Measurements from ENCODE around the gene CLTRN. TPM values are rescaled to one million over a fixed set of nuclear protein-coding genes. Genes with fewer than 3 reads are reported as not detected.

Gene CLTRN
- total RNA-seq, 1 donor from 2014 or later, result 1.1 TPM

GRCh38 chrX:15606136-15606535 is 58.5 kb downstream of the CLTRN start:
- TF ChIP-seq, protein P1, sequence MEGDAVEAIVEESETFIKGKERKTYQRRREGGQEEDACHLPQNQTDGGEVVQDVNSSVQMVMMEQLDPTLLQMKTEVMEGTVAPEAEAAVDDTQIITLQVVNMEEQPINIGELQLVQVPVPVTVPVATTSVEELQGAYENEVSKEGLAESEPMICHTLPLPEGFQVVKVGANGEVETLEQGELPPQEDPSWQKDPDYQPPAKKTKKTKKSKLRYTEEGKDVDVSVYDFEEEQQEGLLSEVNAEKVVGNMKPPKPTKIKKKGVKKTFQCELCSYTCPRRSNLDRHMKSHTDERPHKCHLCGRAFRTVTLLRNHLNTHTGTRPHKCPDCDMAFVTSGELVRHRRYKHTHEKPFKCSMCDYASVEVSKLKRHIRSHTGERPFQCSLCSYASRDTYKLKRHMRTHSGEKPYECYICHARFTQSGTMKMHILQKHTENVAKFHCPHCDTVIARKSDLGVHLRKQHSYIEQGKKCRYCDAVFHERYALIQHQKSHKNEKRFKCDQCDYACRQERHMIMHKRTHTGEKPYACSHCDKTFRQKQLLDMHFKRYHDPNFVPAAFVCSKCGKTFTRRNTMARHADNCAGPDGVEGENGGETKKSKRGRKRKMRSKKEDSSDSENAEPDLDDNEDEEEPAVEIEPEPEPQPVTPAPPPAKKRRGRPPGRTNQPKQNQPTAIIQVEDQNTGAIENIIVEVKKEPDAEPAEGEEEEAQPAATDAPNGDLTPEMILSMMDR (conservative IDR thresholded peaks at IDR 0.05), result no peak

GRCh38 chrX:15605226-15605625 is 59.4 kb downstream of the CLTRN start:
- Mint-ChIP-seq H3K27me3 (ENCODE audit: low read depth) (no peaks in the 10 kb centered on the region), H3K9me3 (no peaks in the 10 kb centered on the region), H3K36me3 (ENCODE audit: low read depth) (no peaks in the 10 kb centered on the region), H3K27ac (ENCODE audit: unreplicated experiment) (no peak overlapping the region), H3K4me3 (no peak overlapping the region), H3K4me1 (peaks cover 4% of the 10 kb centered on the region)
- DNase-seq (ENCODE audit: low read depth, low spot score), result no peak
- TF ChIP-seq, protein P1 (conservative IDR thresholded peaks at IDR 0.05), result no peak

More at GRCh38 chrX:15606136-15606535, 58.5 kb downstream of the CLTRN start:
- H3K9me3 Mint-ChIP-seq, result peaks cover 3% of the 10 kb centered on the region
- no peaks in the 10 kb centered on the region for H3K27me3 Mint-ChIP-seq (ENCODE audit: low read depth)
- DNase-seq (ENCODE audit: low read depth, low spot score), result no peak
- no peak overlapping the region for H3K27ac Mint-ChIP-seq (ENCODE audit: unreplicated experiment)
- no peaks in the 10 kb centered on the region for H3K36me3 Mint-ChIP-seq (ENCODE audit: low read depth)
- H3K4me3 Mint-ChIP-seq, result no peak overlapping the region
- H3K4me1 Mint-ChIP-seq, result peaks cover 4% of the 10 kb centered on the region

GRCh38 chrX:15602761-15603160 is 61.8 kb downstream of the CLTRN start:
- DNase-seq (ENCODE audit: low read depth, low spot score), result no peak
- no peaks in the 10 kb centered on the region for H3K27me3 Mint-ChIP-seq (ENCODE audit: low read depth)
- no peak overlapping the region for H3K4me3 Mint-ChIP-seq
- no peaks in the 10 kb centered on the region for H3K36me3 Mint-ChIP-seq (ENCODE audit: low read depth)
- H3K27ac Mint-ChIP-seq (ENCODE audit: unreplicated experiment), result no peak overlapping the region
- TF ChIP-seq, protein P1 (conservative IDR thresholded peaks at IDR 0.05), result no peak
- no peaks in the 10 kb centered on the region for H3K9me3 Mint-ChIP-seq
- H3K4me1 Mint-ChIP-seq, result peaks cover 4% of the 10 kb centered on the region

DNA sequence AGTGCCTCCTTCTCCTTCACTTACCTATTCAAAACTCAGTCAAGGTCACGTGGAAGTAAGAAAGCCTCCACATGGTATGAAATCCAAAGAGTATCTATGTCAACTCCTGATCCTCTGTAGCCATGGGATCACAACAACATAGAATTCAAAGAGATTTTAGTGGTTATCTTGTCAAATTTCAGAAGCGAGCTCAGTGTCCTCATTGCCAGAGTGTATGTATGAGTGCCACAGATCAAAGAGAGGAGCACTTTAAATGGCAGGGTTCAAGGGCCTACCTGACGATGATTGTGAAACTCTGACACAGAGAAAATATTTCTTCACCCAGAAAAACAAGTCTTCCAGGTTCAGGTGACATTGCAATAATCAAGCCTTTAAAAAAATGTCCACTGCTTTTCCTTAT is 62.7 kb downstream of the CLTRN start:
- no peaks in the 10 kb centered on the region for H3K9me3 Mint-ChIP-seq
- H3K27me3 Mint-ChIP-seq (ENCODE audit: low read depth), result no peaks in the 10 kb centered on the region
- H3K4me3 Mint-ChIP-seq, result no peak overlapping the region
- DNase-seq (ENCODE audit: low read depth, low spot score), result no peak
- TF ChIP-seq, protein P1 (conservative IDR thresholded peaks at IDR 0.05), result no peak
- H3K4me1 Mint-ChIP-seq, result peaks cover 2% of the 10 kb centered on the region
- no peaks in the 10 kb centered on the region for H3K36me3 Mint-ChIP-seq (ENCODE audit: low read depth)
- no peak overlapping the region for H3K27ac Mint-ChIP-seq (ENCODE audit: unreplicated experiment)

DNA sequence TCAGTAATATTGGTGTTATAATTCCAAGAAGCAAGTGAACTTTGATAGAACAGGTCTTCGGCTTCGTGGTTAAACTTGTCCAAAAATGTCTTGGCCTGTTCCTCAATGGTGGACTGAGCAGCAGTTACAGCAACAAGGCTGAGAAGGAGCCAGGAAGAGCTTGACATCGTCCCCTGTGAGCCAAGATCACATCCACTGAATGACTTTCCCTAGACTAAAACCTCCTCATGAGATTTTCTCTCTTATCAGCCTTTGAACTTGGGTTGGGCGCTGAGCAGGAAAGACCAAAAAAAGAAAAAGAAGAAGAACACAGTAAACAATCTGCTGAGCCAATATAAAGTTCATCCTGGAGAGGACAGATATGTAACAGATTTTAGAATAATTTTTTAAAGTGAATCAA is 63.9 kb downstream of the CLTRN start, which contains the start of gene ACE2:
Gene ACE2, minus strand, starts transcription at position 216 of the 400 bp plus-strand sequence. Its CDS starts 49 bp downstream, at position 167.
- no peak within 1 kb of the TSS for H3K4me3 Mint-ChIP-seq
- H3K36me3 Mint-ChIP-seq (ENCODE audit: low read depth), result no peaks in the 10 kb centered on the region
- no peaks in the 10 kb centered on the region for H3K4me1 Mint-ChIP-seq
- no peak for DNase-seq (ENCODE audit: low read depth, low spot score)
- no peak within 1 kb of the TSS for H3K27ac Mint-ChIP-seq (ENCODE audit: unreplicated experiment)
- no peaks in the 10 kb centered on the region for H3K27me3 Mint-ChIP-seq (ENCODE audit: low read depth)
- H3K9me3 Mint-ChIP-seq, result no peaks in the 10 kb centered on the region
- TF ChIP-seq, protein P1 (conservative IDR thresholded peaks at IDR 0.05), result no peak
